Activated CD4-positive, alpha-beta T cell treated with anti-CD3 and anti-CD28 coated beads, Interleukin-10, Interleukin-2, amounts not matched to agents 100 ng/mL and 50 ng/mL, durations not matched to agents 16 hours and 8 hours (primary cell): Measurements from ENCODE around the gene IGHMBP2.

Source experiments
- DNase-seq: peaks from one replicate; pipeline ENCODE4 v3.0.0-alpha.2; 2020

IGHMBP2 gene

GRCh38 chr11:68890490-68891231, 13.0 kb upstream of the IGHMBP2 start:
- no peak for DNase-seq

GRCh38 chr11:68891351-68891948, 12.2 kb upstream of the IGHMBP2 start:
- no peak for DNase-seq

GRCh38 chr11:68892576-68892975, 11.1 kb upstream of the IGHMBP2 start:
- no peak for DNase-seq

- no peak for DNase-seq
Observed at GRCh38 chr11:68893282-68893681, 10.4 kb upstream of the IGHMBP2 start.

- DNase-seq = no peak
Observed at GRCh38 chr11:68896171-68896959, 7.3 kb upstream of the IGHMBP2 start.

- DNase-seq = no peak
Observed at GRCh38 chr11:68897441-68897840, 6.2 kb upstream of the IGHMBP2 start.

GRCh38 chr11:68900835-68901381, 2.8 kb upstream of the IGHMBP2 start:
- DNase-seq = no peak

GRCh38 chr11:68904248-68904847, 657 bp downstream of the IGHMBP2 start:
- DNase-seq = peak; percentile 22

- no peak for DNase-seq
Observed at GRCh38 chr11:68905421-68906360, 2.0 kb downstream of the IGHMBP2 start.

GRCh38 chr11:68908273-68908672, 4.6 kb downstream of the IGHMBP2 start:
- no peak for DNase-seq

- DNase-seq = no peak
Observed at GRCh38 chr11:68910965-68911364, 7.3 kb downstream of the IGHMBP2 start.

- no peak for DNase-seq
Observed at GRCh38 chr11:68911731-68912130, 8.0 kb downstream of the IGHMBP2 start.

- DNase-seq = no peak
Observed at GRCh38 chr11:68912254-68912653, 8.6 kb downstream of the IGHMBP2 start.

GRCh38 chr11:68913188-68913587, 9.5 kb downstream of the IGHMBP2 start:
- DNase-seq = no peak

GRCh38 chr11:68914761-68915160, 11.1 kb downstream of the IGHMBP2 start:
- no peak for DNase-seq

GRCh38 chr11:68916439-68916838, 12.7 kb downstream of the IGHMBP2 start:
- DNase-seq = no peak

GRCh38 chr11:68923614-68924013, 19.9 kb downstream of the IGHMBP2 start:
- no peak for DNase-seq

GRCh38 chr11:68924073-68924925, 20.6 kb downstream of the IGHMBP2 start:
- no peak for DNase-seq

GRCh38 chr11:68925611-68926010, 21.9 kb downstream of the IGHMBP2 start:
- DNase-seq = no peak

GRCh38 chr11:68927280-68928135, 23.8 kb downstream of the IGHMBP2 start:
- no peak for DNase-seq
